ENCODE measurements around the gene TSPAN12.
A peak's percentile ranks its signal among the peaks of the same experiment; 100 is the strongest.

The TSPAN12 gene

DNA sequence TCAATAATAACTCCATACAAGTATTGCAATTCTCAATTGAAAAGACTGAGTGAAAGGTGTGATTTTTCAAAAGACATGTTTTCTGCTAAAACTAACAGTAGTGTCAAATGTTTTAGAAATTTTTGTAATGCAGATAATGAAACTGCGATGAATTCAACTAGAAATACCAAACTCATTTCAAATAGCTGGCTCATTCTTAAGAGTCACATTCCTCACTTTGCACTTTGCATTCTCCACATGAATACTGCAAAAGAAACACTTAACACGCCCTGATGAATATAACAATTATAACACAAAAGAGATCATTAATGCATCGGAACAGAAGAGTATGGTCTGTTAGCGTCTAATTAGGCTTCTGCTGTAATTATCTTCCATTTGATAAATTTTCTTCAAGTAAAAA is 15.5 kb upstream of the TSPAN12 start:
- no peaks in the 10 kb centered on the region for H3K79me1 ChIP-seq (ENCODE audit: low read depth, low read length)
- no peaks in the 10 kb centered on the region for H3K9me3 ChIP-seq (replicated peaks in 1 of 2; ENCODE audit: control insufficient read depth in 2 of 2, insufficient read depth in 1 of 2, low read depth in 1 of 2, low read length in 2 of 2)
- H2BK15ac ChIP-seq (ENCODE audit: low read length): no peak overlapping the region
- no peak overlapping the region for H2AK5ac ChIP-seq (ENCODE audit: low read depth, low read length)
- H3K4me1 ChIP-seq (ENCODE audit: control insufficient read depth in 2 of 2, insufficient read depth in 1 of 2, low read depth in 1 of 2, low read length in 2 of 2): peaks cover 5 to 6% of the 10 kb centered on the region in 2 donors
- peak; percentile 49 for DNase-seq (ENCODE audit: low spot score)
- H3K27ac ChIP-seq (replicated peaks; ENCODE audit: low read length): no peak overlapping the region
- no peak overlapping the region for H4K8ac ChIP-seq (ENCODE audit: low read depth, low read length)
- H3K4me2 ChIP-seq (ENCODE audit: insufficient read depth, low read length, poor library complexity, severe bottlenecking): no peak overlapping the region
- H3K9ac ChIP-seq (ENCODE audit: low read depth, low read length, poor library complexity): no peak overlapping the region
- H3K14ac ChIP-seq (ENCODE audit: low read length): no peak overlapping the region
- H3K23ac ChIP-seq (ENCODE audit: low read depth, low read length, poor library complexity): no peak overlapping the region
- no peaks in the 10 kb centered on the region for H3K36me3 ChIP-seq (replicated peaks in 1 of 2; ENCODE audit: control insufficient read depth in 2 of 2, insufficient read depth in 2 of 2, low read length in 2 of 2)
- H2AFZ ChIP-seq (ENCODE audit: low read length): no peak overlapping the region
- H3K18ac ChIP-seq (ENCODE audit: low read length): no peak overlapping the region
- no CpG with 5 or more reads among the region's 4 CpGs for WGBS, 2 donors (ENCODE audit: extremely low coverage in 2 of 2, insufficient read length in 2 of 2, insufficient replicate concordance in 1 of 2)
- no peak overlapping the region for H2BK5ac ChIP-seq (ENCODE audit: low read length)
- H2BK12ac ChIP-seq (ENCODE audit: low read length): no peak overlapping the region
- no peak overlapping the region for H2BK120ac ChIP-seq (ENCODE audit: low read depth, low read length)
- no peak overlapping the region for H4K91ac ChIP-seq (ENCODE audit: low read depth, low read length, poor library complexity)
- H3K4ac ChIP-seq (ENCODE audit: low read length): no peak overlapping the region
- no peak overlapping the region for H3K4me3 ChIP-seq (ENCODE audit: low read length in 2 of 2)
- no peaks in the 10 kb centered on the region for H3K27me3 ChIP-seq (ENCODE audit: control insufficient read depth in 3 of 3, insufficient read depth in 3 of 3, low read depth in 1 of 3, low read length in 3 of 3)

DNA sequence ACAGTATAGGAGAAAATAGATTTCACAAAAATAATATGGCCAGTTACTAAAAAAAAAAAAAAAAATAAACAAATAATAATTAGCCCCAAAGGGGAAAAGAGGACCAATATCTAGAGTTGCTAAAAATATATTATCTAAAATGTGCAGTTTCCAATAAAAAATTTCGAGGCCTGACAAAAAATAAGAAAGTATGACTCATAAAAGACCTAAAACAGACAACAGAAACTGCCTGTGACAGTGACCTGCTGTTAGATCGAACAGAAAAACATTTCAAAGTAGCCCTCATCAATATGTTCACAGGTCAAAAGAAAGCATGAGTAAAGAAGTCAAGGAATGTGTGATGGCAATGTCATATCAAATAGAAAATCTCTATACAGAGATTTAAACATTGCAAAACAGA is 11.8 kb upstream of the TSPAN12 start:
- H3K4me2 ChIP-seq (ENCODE audit: insufficient read depth, low read length, poor library complexity, severe bottlenecking): no peak overlapping the region
- H3K23ac ChIP-seq (ENCODE audit: low read depth, low read length, poor library complexity): no peak overlapping the region
- no peak overlapping the region for H3K9ac ChIP-seq (ENCODE audit: low read depth, low read length, poor library complexity)
- H3K18ac ChIP-seq (ENCODE audit: low read length): no peak overlapping the region
- H4K8ac ChIP-seq (ENCODE audit: low read depth, low read length): no peak overlapping the region
- H3K4me3 ChIP-seq (ENCODE audit: low read length in 2 of 2): no peak overlapping the region
- H2BK12ac ChIP-seq (ENCODE audit: low read length): no peak overlapping the region
- no peaks in the 10 kb centered on the region for H3K9me3 ChIP-seq (replicated peaks in 1 of 2; ENCODE audit: control insufficient read depth in 2 of 2, insufficient read depth in 1 of 2, low read depth in 1 of 2, low read length in 2 of 2)
- no peaks in the 10 kb centered on the region for H3K79me1 ChIP-seq (ENCODE audit: low read depth, low read length)
- H3K27me3 ChIP-seq (ENCODE audit: control insufficient read depth in 3 of 3, insufficient read depth in 3 of 3, low read depth in 1 of 3, low read length in 3 of 3): no peaks in the 10 kb centered on the region
- H3K27ac ChIP-seq (replicated peaks; ENCODE audit: low read length): no peak overlapping the region
- H3K14ac ChIP-seq (ENCODE audit: low read length): no peak overlapping the region
- no peak overlapping the region for H2BK5ac ChIP-seq (ENCODE audit: low read length)
- no peak overlapping the region for H2AFZ ChIP-seq (ENCODE audit: low read length)
- H2BK120ac ChIP-seq (ENCODE audit: low read depth, low read length): no peak overlapping the region
- H4K91ac ChIP-seq (ENCODE audit: low read depth, low read length, poor library complexity): no peak overlapping the region
- peaks cover 5 to 9% of the 10 kb centered on the region in 2 donors for H3K4me1 ChIP-seq (ENCODE audit: control insufficient read depth in 2 of 2, insufficient read depth in 1 of 2, low read depth in 1 of 2, low read length in 2 of 2)
- DNase-seq (ENCODE audit: low spot score): no peak
- H3K4ac ChIP-seq (ENCODE audit: low read length): no peak overlapping the region
- H3K36me3 ChIP-seq (replicated peaks in 1 of 2; ENCODE audit: control insufficient read depth in 2 of 2, insufficient read depth in 2 of 2, low read length in 2 of 2): no peaks in the 10 kb centered on the region
- no CpG with 5 or more reads among the region's 2 CpGs for WGBS, 2 donors (ENCODE audit: extremely low coverage in 2 of 2, insufficient read length in 2 of 2, insufficient replicate concordance in 1 of 2)
- H2AK5ac ChIP-seq (ENCODE audit: low read depth, low read length): no peak overlapping the region
- H2BK15ac ChIP-seq (ENCODE audit: low read length): no peak overlapping the region

DNA sequence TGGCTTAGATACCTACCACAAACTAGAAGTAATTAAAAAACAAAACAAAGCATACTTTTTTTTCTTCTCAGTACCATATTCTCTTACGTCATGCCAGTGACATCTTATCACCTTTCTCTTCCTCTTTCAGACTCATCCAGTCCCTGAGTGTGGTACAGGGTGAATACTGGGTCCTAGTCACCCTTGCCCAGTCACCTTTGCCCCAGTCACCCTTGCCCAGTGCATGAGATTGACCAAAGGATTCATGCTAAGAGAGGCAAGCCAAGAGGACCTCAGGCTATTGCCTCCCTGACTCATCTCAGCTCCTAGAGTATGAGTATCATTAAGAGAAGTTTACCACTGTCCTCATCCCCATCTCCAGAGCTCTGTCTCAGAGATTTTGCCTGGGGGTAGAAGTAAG is 10.0 kb upstream of the TSPAN12 start:
- Histone ChIP-seq H2AFZ (ENCODE audit: low read length) (no peak overlapping the region), H3K36me3 (replicated peaks in 1 of 2; ENCODE audit: control insufficient read depth in 2 of 2, insufficient read depth in 2 of 2, low read length in 2 of 2) (no peaks in the 10 kb centered on the region), H3K4me3 (ENCODE audit: low read length in 2 of 2) (no peak overlapping the region), H2BK5ac (ENCODE audit: low read length) (no peak overlapping the region), H3K27ac (replicated peaks; ENCODE audit: low read length) (no peak overlapping the region), H3K4ac (ENCODE audit: low read length) (no peak overlapping the region), H3K4me1 (ENCODE audit: control insufficient read depth in 2 of 2, insufficient read depth in 1 of 2, low read depth in 1 of 2, low read length in 2 of 2) (peaks cover 8 to 13% of the 10 kb centered on the region in 2 donors), H3K18ac (ENCODE audit: low read length) (no peak overlapping the region), H3K79me1 (ENCODE audit: low read depth, low read length) (no peaks in the 10 kb centered on the region), H3K9me3 (replicated peaks in 1 of 2; ENCODE audit: control insufficient read depth in 2 of 2, insufficient read depth in 1 of 2, low read depth in 1 of 2, low read length in 2 of 2) (no peaks in the 10 kb centered on the region), H3K9ac (ENCODE audit: low read depth, low read length, poor library complexity) (no peak overlapping the region), H3K14ac (ENCODE audit: low read length) (no peak overlapping the region), H2BK120ac (ENCODE audit: low read depth, low read length) (no peak overlapping the region), H3K23ac (ENCODE audit: low read depth, low read length, poor library complexity) (no peak overlapping the region), H3K27me3 (ENCODE audit: control insufficient read depth in 3 of 3, insufficient read depth in 3 of 3, low read depth in 1 of 3, low read length in 3 of 3) (no peaks in the 10 kb centered on the region), H4K8ac (ENCODE audit: low read depth, low read length) (no peak overlapping the region), H2BK12ac (ENCODE audit: low read length) (no peak overlapping the region), H2BK15ac (ENCODE audit: low read length) (no peak overlapping the region), H3K4me2 (ENCODE audit: insufficient read depth, low read length, poor library complexity, severe bottlenecking) (no peak overlapping the region), H4K91ac (ENCODE audit: low read depth, low read length, poor library complexity) (no peak overlapping the region), H2AK5ac (ENCODE audit: low read depth, low read length) (no peak overlapping the region)
- WGBS, 2 donors (ENCODE audit: extremely low coverage in 2 of 2, insufficient read length in 2 of 2, insufficient replicate concordance in 1 of 2): no CpG with 5 or more reads among the region's 1 CpG
- no peak for DNase-seq (ENCODE audit: low spot score)

DNA sequence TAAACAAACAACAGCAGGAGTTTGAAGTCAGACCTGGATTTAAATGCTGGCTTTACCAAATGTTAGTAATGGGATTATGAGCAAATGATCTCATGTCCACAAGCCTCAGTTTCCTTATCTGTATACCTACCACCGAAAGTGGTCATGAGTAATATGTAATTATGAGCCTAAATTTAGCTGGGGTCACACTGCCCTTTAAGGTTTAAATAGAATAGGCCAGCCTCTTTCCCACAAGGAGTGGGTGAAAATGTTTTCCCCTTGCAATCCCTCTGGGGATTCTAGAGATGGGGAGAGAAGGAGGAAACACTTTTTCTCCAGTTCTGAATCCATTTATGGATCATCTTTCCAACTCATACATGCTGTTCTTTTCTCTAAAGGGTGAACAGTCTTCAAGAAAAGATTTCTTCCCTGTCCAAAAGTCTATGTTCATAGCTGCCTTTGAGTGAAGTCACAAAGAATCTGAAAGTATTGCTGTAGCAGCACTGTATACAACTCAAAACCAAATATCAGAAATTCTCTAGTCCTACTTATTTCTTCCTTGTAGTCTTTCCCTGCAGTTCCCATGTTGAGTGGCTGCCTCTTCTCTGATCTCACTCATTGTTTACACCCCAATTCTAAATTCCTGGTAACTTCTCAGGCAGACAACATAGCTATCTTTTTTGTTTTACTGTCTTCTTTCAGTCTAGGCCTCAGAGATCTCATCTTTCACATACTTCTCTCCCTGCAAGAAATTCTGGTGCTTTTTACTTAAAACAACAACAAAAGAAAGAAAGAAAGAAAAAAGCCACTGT is 7.4 kb upstream of the TSPAN12 start:
- no peak for DNase-seq (ENCODE audit: low spot score)
- Histone ChIP-seq H4K8ac (ENCODE audit: low read depth, low read length) (no peak overlapping the region), H3K9me3 (replicated peaks in 1 of 2; ENCODE audit: control insufficient read depth in 2 of 2, insufficient read depth in 1 of 2, low read depth in 1 of 2, low read length in 2 of 2) (no peaks in the 10 kb centered on the region), H3K18ac (ENCODE audit: low read length) (no peak overlapping the region), H2AFZ (ENCODE audit: low read length) (peak overlapping the region; percentile 68), H3K4ac (ENCODE audit: low read length) (no peak overlapping the region), H3K36me3 (replicated peaks in 1 of 2; ENCODE audit: control insufficient read depth in 2 of 2, insufficient read depth in 2 of 2, low read length in 2 of 2) (no peaks in the 10 kb centered on the region), H2BK12ac (ENCODE audit: low read length) (no peak overlapping the region), H4K91ac (ENCODE audit: low read depth, low read length, poor library complexity) (no peak overlapping the region), H3K27me3 (ENCODE audit: control insufficient read depth in 3 of 3, insufficient read depth in 3 of 3, low read depth in 1 of 3, low read length in 3 of 3) (no peaks in the 10 kb centered on the region), H3K23ac (ENCODE audit: low read depth, low read length, poor library complexity) (no peak overlapping the region), H2BK5ac (ENCODE audit: low read length) (no peak overlapping the region), H2BK120ac (ENCODE audit: low read depth, low read length) (no peak overlapping the region), H3K4me1 (ENCODE audit: control insufficient read depth in 2 of 2, insufficient read depth in 1 of 2, low read depth in 1 of 2, low read length in 2 of 2) (peaks cover 8 to 15% of the 10 kb centered on the region in 2 donors), H3K79me1 (ENCODE audit: low read depth, low read length) (no peaks in the 10 kb centered on the region), H3K4me2 (ENCODE audit: insufficient read depth, low read length, poor library complexity, severe bottlenecking) (no peak overlapping the region), H3K27ac (replicated peaks; ENCODE audit: low read length) (no peak overlapping the region), H2AK5ac (ENCODE audit: low read depth, low read length) (no peak overlapping the region), H2BK15ac (ENCODE audit: low read length) (no peak overlapping the region), H3K14ac (ENCODE audit: low read length) (no peak overlapping the region), H3K9ac (ENCODE audit: low read depth, low read length, poor library complexity) (no peak overlapping the region), H3K4me3 (ENCODE audit: low read length in 2 of 2) (no peak overlapping the region)
- WGBS, 2 donors (ENCODE audit: extremely low coverage in 2 of 2, insufficient read length in 2 of 2, insufficient replicate concordance in 1 of 2): no CpG with 5 or more reads among the region's 1 CpG
